Placental pericyte (primary cell): ENCODE results near the gene CLVS2. TPM values are rescaled to one million over a fixed set of nuclear protein-coding genes. Genes with fewer than 3 reads are reported as not detected.

Source experiments
- total RNA-seq: library from RNA; depleted of rRNA; stranded (reverse); fragments of >200 nt; gene quantifications from 2 replicates; pipeline ENCODE4 v1.2.3, GENCODE V29; 2012

CLVS2 gene, protein sequence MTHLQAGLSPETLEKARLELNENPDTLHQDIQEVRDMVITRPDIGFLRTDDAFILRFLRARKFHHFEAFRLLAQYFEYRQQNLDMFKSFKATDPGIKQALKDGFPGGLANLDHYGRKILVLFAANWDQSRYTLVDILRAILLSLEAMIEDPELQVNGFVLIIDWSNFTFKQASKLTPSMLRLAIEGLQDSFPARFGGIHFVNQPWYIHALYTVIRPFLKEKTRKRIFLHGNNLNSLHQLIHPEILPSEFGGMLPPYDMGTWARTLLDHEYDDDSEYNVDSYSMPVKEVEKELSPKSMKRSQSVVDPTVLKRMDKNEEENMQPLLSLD
- total RNA-seq, result not detected in 2 replicates

DNA sequence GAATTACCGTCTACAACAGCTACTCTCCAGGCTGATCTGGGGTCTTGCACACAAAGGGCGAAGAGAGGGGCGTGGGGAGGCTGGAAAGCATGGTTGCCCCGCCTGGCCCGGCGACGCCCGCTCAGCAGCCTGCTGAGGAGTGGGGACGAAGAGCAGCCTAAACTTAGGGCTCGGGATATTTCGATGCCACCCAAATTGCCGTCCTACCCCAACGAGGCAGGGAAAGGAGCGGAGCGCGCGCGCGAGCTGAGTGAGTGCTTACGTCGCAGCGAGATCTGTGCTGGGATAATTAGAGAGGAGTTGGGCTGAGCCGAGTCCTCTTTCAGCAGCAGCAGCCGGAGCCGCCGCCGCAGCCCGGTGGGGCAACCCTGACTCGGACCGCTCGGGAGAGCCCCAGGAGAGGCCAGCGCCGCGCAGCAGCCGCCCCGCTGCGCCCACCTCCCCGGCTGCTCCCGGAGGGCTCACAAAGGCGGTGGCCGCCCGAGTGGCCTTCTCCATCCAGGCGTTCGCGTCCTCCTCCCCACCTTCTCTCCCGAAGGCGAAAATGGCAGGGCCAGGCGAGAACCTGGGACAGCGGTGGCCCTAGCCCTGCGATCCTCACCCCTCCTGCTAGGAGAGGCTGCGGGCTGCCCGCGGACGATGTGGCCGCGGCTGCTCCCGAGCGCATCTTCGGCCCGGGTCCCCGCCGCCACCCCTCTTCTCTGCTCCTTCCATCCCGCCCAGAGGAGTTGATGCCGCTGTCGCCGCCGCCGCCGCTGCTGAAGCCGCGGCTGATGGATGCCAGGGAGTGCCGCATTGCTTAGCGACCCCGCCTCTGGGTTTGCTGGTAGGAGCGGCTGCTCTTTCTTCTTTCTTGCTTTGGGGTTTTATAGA is at the start of gene CLVS2:
Gene CLVS2 (plus strand): TSS at position 315 of the 873 bp plus-strand sequence. CDS start 1,543 bp downstream, outside the sequence.

Other genes starting within 250 kb of the CLVS2 start
- not detected in 2 replicates for gene FABP7, start 216.5 kb upstream of the CLVS2 start, total RNA-seq
- gene SMPDL3A, start 207.0 kb upstream of the CLVS2 start, total RNA-seq, result 11.5 and 62.4 TPM in 2 replicates